Measurements from ENCODE around the gene RETREG3.

DNA sequence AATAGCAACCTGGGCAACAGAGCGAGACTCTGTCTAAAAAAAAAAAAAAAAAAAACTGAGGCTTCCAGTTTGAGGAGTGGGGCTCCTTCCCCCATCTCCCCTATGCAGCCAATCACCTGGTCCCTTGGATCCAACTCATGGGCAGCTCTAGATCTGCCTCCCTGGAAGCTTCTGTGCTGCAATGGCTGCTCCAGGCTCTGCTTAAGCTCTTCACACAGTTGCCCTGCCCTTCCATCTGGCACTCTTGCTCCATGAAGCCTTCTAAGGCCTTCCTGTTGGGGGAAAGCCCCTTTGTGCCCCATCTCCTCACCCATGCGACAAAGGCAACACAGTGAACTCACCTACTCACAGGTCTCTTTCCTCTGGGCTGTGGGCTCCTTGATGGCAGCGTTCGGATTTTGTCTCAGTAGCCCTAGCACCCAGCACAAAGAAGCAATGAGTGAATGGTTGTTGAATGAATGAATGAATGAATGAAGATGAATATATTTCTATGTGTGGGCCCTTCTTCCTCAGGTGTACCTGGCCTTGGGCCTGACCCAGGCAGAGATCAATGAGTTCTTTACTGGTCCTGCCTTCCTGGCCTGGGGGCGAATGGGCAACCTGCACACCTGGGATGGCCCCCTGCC, 71.2 kb downstream of the RETREG3 start:
- TF ChIP-seq, protein P1, sequence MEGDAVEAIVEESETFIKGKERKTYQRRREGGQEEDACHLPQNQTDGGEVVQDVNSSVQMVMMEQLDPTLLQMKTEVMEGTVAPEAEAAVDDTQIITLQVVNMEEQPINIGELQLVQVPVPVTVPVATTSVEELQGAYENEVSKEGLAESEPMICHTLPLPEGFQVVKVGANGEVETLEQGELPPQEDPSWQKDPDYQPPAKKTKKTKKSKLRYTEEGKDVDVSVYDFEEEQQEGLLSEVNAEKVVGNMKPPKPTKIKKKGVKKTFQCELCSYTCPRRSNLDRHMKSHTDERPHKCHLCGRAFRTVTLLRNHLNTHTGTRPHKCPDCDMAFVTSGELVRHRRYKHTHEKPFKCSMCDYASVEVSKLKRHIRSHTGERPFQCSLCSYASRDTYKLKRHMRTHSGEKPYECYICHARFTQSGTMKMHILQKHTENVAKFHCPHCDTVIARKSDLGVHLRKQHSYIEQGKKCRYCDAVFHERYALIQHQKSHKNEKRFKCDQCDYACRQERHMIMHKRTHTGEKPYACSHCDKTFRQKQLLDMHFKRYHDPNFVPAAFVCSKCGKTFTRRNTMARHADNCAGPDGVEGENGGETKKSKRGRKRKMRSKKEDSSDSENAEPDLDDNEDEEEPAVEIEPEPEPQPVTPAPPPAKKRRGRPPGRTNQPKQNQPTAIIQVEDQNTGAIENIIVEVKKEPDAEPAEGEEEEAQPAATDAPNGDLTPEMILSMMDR (IDR thresholded peaks at IDR 0.05; ENCODE audit: low read depth, low read length, poor library complexity, severe bottlenecking): no peak
- TF ChIP-seq EZH2phosphoT487 (IDR thresholded peaks at IDR 0.05; ENCODE audit: borderline replicate concordance, low read length): no peak
